ENCODE data around the gene COPZ1.
A peak's percentile ranks its signal among the peaks of the same experiment; 100 is the strongest.

The COPZ1 gene

GRCh38 chr12:54364413-54364812 lies 39.5 kb downstream of the COPZ1 start, which contains the start of gene GPR84:
Gene GPR84, minus strand, starts transcription at chr12:54364486. Its CDS starts 635 bp downstream, at chr12:54363851.
- no peak within 1 kb of the TSS for H3K4me2 ChIP-seq (ENCODE audit: low read depth, low read length, poor library complexity, severe bottlenecking)
- no peak within 1 kb of the TSS for H3K9ac ChIP-seq (ENCODE audit: low read depth, low read length, poor library complexity, severe bottlenecking)
- no peaks in the 10 kb centered on the region for H4K20me1 ChIP-seq (ENCODE audit: insufficient read depth, low read length, poor library complexity, severe bottlenecking)
- H3K4me1 ChIP-seq (ENCODE audit: insufficient read depth, low read length, poor library complexity, severe bottlenecking): peaks cover 20% of the 10 kb centered on the region
- H3K79me2 ChIP-seq (ENCODE audit: insufficient read depth, low read length): no peaks in the 10 kb centered on the region
- TF ChIP-seq EZH2phosphoT487 (IDR thresholded peaks at IDR 0.05; ENCODE audit: borderline replicate concordance) (no peak), CTCF (conservative IDR thresholded peaks at IDR 0.05; ENCODE audit: low read length) (no peak)
- no peak within 1 kb of the TSS for H2AFZ ChIP-seq (ENCODE audit: low read length)
- no peak within 1 kb of the TSS for H3K4me3 ChIP-seq (ENCODE audit: low read length, poor library complexity, severe bottlenecking)
- H3F3A ChIP-seq (ENCODE audit: low read depth): 0 out of 2 replicates have a peak, but pooled peaks cover 2% of the 10 kb centered on the region
- no peaks in the 10 kb centered on the region for H3K27me3 ChIP-seq (ENCODE audit: insufficient read depth, low read length, poor library complexity, severe bottlenecking)
- no peaks in the 10 kb centered on the region for H3K9me3 ChIP-seq (ENCODE audit: insufficient read depth, low read depth, low read length)
- H3K36me3 ChIP-seq (ENCODE audit: insufficient read depth, low read length): no peaks in the 10 kb centered on the region
- no peaks in the 10 kb centered on the region for H3K9me2 ChIP-seq (replicated peaks; ENCODE audit: low read depth, low read length)

- Histone ChIP-seq H4K20me1 (ENCODE audit: insufficient read depth, low read length, poor library complexity, severe bottlenecking) (no peaks in the 10 kb centered on the region), H3K4me3 (ENCODE audit: low read length, poor library complexity, severe bottlenecking) (peak overlapping the region; percentile 39), H3K4me2 (ENCODE audit: low read depth, low read length, poor library complexity, severe bottlenecking) (peak overlapping the region; percentile 63), H3K79me2 (ENCODE audit: insufficient read depth, low read length) (no peaks in the 10 kb centered on the region), H3F3A (ENCODE audit: low read depth) (no peaks in the 10 kb centered on the region), H3K27me3 (ENCODE audit: insufficient read depth, low read length, poor library complexity, severe bottlenecking) (no peaks in the 10 kb centered on the region), H3K9ac (ENCODE audit: low read depth, low read length, poor library complexity, severe bottlenecking) (peak overlapping the region; percentile 50), H3K36me3 (ENCODE audit: insufficient read depth, low read length) (no peaks in the 10 kb centered on the region), H2AFZ (ENCODE audit: low read length) (peak overlapping the region; percentile 81), H3K4me1 (ENCODE audit: insufficient read depth, low read length, poor library complexity, severe bottlenecking) (peaks cover 24% of the 10 kb centered on the region), H3K9me3 (ENCODE audit: insufficient read depth, low read depth, low read length) (no peaks in the 10 kb centered on the region), H3K9me2 (replicated peaks; ENCODE audit: low read depth, low read length) (no peaks in the 10 kb centered on the region)
- TF ChIP-seq CTCF (conservative IDR thresholded peaks at IDR 0.05; ENCODE audit: low read length) (no peak), EZH2phosphoT487 (IDR thresholded peaks at IDR 0.05; ENCODE audit: borderline replicate concordance) (no peak)
Observed at GRCh38 chr12:54368025-54368708, 43.2 kb downstream of the COPZ1 start.

GRCh38 chr12:54368709-54369596 lies 44.0 kb downstream of the COPZ1 start:
- peak overlapping the region; percentile 50 for H3K9ac ChIP-seq (ENCODE audit: low read depth, low read length, poor library complexity, severe bottlenecking)

More at GRCh38 chr12:54368709-54369596, 44.0 kb downstream of the COPZ1 start:
- Histone ChIP-seq H3F3A (ENCODE audit: low read depth) (no peaks in the 10 kb centered on the region), H3K9me3 (ENCODE audit: insufficient read depth, low read depth, low read length) (no peaks in the 10 kb centered on the region), H3K4me3 (ENCODE audit: low read length, poor library complexity, severe bottlenecking) (peak overlapping the region; percentile 39), H3K4me1 (ENCODE audit: insufficient read depth, low read length, poor library complexity, severe bottlenecking) (peaks cover 24% of the 10 kb centered on the region), H3K79me2 (ENCODE audit: insufficient read depth, low read length) (no peaks in the 10 kb centered on the region), H3K9me2 (replicated peaks; ENCODE audit: low read depth, low read length) (no peaks in the 10 kb centered on the region), H3K36me3 (ENCODE audit: insufficient read depth, low read length) (no peaks in the 10 kb centered on the region), H3K27me3 (ENCODE audit: insufficient read depth, low read length, poor library complexity, severe bottlenecking) (no peaks in the 10 kb centered on the region), H3K4me2 (ENCODE audit: low read depth, low read length, poor library complexity, severe bottlenecking) (peak overlapping the region; percentile 63), H4K20me1 (ENCODE audit: insufficient read depth, low read length, poor library complexity, severe bottlenecking) (no peaks in the 10 kb centered on the region), H2AFZ (ENCODE audit: low read length) (peak overlapping the region; percentile 81)
- TF ChIP-seq CTCF (conservative IDR thresholded peaks at IDR 0.05; ENCODE audit: low read length) (peak; percentile 90), EZH2phosphoT487 (IDR thresholded peaks at IDR 0.05; ENCODE audit: borderline replicate concordance) (no peak)

Measured in Loucy (cell line).